GM18498 (cell line): ENCODE measurements around the gene PCSK7.

Experiments used
- ATAC-seq: cut with Tn5 transposase; IDR thresholded peaks from one replicate; pipeline ENCODE4 v1.9.1; 2021; ENCODE audit warnings: mild to moderate bottlenecking, moderate library complexity; ENCODE audit not compliant: unreplicated experiment

Gene PCSK7

DNA sequence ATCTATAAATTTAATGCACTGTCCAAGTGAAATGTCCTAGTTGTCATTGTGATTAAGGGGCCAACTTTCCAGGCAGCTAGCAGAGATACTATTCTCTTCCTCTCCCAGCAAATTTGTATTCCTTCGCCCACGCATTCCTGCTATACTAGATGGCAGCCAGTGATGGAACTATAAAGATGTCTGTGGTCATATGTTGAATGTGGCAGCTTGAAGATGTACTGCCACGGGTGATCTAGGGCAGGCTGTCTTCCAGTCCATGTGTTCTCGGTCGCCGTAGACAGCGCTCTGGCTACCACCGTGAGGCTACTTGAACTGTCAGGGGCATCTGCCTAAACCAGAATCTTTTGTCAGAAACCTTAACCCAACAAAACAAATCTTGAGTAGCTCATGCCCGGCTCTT, 61.7 kb downstream of the PCSK7 start:
- ATAC-seq = no peak

DNA sequence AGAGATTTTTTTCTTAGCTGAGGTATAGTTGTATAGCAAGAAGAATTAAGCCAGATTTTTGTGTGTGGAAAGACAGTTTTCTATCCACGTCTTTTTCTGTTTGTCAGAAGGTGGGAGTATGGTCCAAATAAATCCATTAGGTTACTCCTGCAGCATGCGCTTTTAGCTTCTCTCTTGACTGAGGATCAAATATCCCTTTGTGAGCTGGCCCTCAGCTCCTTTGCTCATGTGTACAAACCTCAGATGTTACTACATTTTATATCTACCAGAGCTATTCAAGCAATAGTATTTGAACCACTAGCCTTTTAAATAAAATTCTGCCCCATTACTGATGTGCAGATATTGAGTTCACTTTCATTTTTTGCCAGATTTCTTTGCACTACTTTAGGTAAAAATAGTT, 62.1 kb downstream of the PCSK7 start:
- ATAC-seq = no peak

DNA sequence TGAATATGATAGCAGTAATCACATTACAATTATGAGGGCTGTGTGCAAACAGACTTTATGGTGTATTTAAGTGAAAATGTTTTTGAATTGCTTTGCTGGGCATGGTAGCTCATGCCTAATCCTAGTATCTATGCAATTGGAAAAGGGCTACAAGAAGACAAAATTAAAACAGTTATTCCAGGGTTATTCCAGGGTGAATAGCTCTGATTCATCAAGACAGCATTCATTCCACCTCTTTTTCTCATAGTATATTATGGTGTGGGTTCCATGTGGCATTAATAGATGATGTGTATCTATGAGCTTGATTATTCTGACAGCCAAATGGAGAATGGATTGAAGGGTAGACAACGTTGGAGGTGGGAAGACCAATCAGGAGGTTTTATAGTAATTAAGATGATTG, 65.4 kb downstream of the PCSK7 start:
- ATAC-seq = no peak

DNA sequence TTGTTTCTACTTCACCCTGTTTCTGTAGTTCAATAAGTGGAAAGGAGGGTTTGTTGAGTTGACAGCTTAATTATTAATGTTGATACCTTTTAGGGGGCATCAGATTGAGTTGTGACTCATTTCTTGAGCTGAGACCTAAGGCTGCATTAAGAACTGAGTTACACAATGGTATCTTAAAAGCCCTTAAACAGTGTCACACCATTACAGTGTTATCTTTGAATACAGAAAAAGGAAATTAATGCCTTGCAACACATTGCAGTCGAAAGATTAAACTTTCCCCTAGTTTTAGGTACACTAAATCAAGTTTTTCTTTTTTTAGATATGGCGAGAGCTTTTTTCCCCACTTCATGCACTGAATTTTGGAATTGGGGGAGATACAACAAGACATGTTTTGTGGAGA, 71.0 kb downstream of the PCSK7 start:
- no peak for ATAC-seq

DNA sequence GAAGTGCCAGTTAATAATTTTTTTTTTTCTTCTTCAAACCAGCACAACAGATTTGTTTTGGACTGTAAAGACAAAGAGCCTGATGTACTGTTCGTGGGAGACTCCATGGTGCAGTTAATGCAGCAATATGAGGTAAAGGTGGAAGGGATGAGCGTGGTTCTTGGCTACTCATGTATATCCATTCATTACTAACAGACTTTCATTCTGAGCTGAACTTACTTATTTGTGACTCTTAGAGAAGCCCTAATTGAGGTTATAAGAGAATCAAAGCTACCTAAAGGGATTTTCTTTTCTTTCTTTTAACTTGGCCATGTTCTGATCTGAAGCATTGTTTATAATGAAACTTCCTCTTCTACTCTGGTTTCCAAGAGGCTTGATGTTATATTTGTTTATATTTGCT, 72.0 kb downstream of the PCSK7 start:
- no peak for ATAC-seq

DNA sequence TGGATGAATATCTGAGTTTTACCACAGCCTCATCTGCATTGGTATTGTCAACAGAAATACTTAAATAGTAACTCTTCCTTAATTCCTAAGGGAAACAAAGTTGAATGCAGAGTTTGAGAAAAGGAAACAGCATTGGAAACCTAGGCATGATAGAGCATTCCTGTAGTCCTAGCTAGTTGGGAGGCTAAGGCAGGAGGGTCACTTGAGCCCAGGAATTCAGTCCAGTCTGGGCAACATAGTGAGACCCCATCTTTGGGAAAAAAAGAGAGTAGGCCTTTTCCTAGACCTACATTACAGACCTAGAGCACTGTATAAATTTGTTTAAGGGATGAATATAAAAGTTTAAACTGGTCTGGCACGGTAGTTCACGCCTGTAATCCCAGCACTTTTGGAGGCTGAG, 74.4 kb downstream of the PCSK7 start:
- no peak for ATAC-seq

DNA sequence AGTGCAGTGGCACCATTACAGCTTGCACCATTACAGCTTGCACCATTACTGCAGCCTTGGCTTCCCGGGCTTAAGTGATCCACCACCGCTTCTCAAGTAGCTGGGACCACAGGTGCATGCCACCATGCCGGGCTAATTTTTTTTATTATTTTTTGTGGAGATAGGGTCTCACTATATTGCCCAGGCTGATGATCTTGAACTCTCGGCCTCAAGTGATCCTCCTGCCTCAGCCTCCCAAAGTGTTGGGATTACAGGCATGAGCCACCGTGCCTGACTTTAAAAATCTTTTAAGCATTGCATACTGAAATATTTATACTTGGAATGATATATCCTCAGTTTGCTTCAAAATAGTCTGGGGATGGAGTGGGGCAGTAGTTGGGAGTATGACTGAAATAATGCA, 77.4 kb downstream of the PCSK7 start:
- no peak for ATAC-seq
